GM19193 (cell line): ENCODE results near the gene BRSK1.

Source experiments
- POLR2A ChIP-seq: IDR thresholded peaks from 4 replicates; pipeline ENCODE4 v1.6.1; 2011; ENCODE audit not compliant: insufficient read depth, insufficient read length; ENCODE audit errors: extremely low read depth

Gene BRSK1

GRCh38 chr19:55304279-55304978 lies 20.6 kb downstream of the BRSK1 start:
- TF ChIP-seq POLR2A: no peak

- no peak for TF ChIP-seq POLR2A
Measured at GRCh38 chr19:55304980-55305379, 21.2 kb downstream of the BRSK1 start.

GRCh38 chr19:55305491-55305890 lies 21.7 kb downstream of the BRSK1 start:
- no peak for TF ChIP-seq POLR2A

GRCh38 chr19:55305983-55306562 lies 22.3 kb downstream of the BRSK1 start:
- no peak for TF ChIP-seq POLR2A

- no peak for TF ChIP-seq POLR2A
Measured at GRCh38 chr19:55306712-55307111, 22.9 kb downstream of the BRSK1 start.

- TF ChIP-seq POLR2A: no peak
Measured at GRCh38 chr19:55308281-55308680, 24.5 kb downstream of the BRSK1 start.

- TF ChIP-seq POLR2A: no peak
Measured at GRCh38 chr19:55309448-55309847, 25.7 kb downstream of the BRSK1 start.

- no peak for TF ChIP-seq POLR2A
Measured at GRCh38 chr19:55310498-55310897, 26.7 kb downstream of the BRSK1 start.

GRCh38 chr19:55311397-55311796 lies 27.6 kb downstream of the BRSK1 start:
- TF ChIP-seq POLR2A: no peak

GRCh38 chr19:55311797-55312196 lies 28.0 kb downstream of the BRSK1 start:
- no peak for TF ChIP-seq POLR2A

- no peak for TF ChIP-seq POLR2A
Measured at GRCh38 chr19:55312621-55313512, 29.1 kb downstream of the BRSK1 start.

- TF ChIP-seq POLR2A: no peak
Measured at GRCh38 chr19:55314396-55314795, 30.6 kb downstream of the BRSK1 start.

- TF ChIP-seq POLR2A: no peak
Measured at GRCh38 chr19:55315956-55316525, 32.2 kb downstream of the BRSK1 start.

- TF ChIP-seq POLR2A: no peak
Measured at GRCh38 chr19:55316646-55317045, 32.8 kb downstream of the BRSK1 start.

GRCh38 chr19:55319785-55320184 lies 36.0 kb downstream of the BRSK1 start:
- no peak for TF ChIP-seq POLR2A
